Measurements from ENCODE around the gene TDRD12. TPM values are rescaled to one million over a fixed set of nuclear protein-coding genes. Genes with fewer than 3 reads are reported as not detected.

The TDRD12 gene
- total and polyA plus RNA-seq, 2 of the 13 experiments (the other 11 are each of a cell fraction or from before 2014, with no cell fraction given) = 0.03 to 0.40 TPM

GRCh38 chr19:32735936-32736335 lies 16.4 kb downstream of the TDRD12 start:
- H3K4me3 ChIP-seq (replicated peaks in 1 of 3; ENCODE audit: insufficient read depth in 1 of 3, low read depth in 2 of 3, low read length in 3 of 3) = no peak overlapping the region
- no TSS peak for BruUV-seq (replicated peaks)
- ChIA-PET CTCF (ENCODE audit: low intra/inter-chr PET ratio, low total read pairs) (no interaction called here), POLR2A (no interaction called here)
- WGBS (ENCODE audit: low lambda C conversion rate) = 33% methylated on average over 4 of the region's 4 CpGs
- in situ Hi-C loops (cut with HindIII; ENCODE audit: extremely low pct_ligation_motif_present, low pct_unique_long_range_greater_than_20kb) = no loop called here
- H3K9ac ChIP-seq (ENCODE audit: insufficient read depth, low read depth, low read length) = no peak overlapping the region
- no peaks in the 10 kb centered on the region for H4K20me1 ChIP-seq (ENCODE audit: insufficient read depth, low read length)
- H2AFZ ChIP-seq (ENCODE audit: low read length) = no peak overlapping the region
- H3K4me2 ChIP-seq (ENCODE audit: low read depth, low read length) = no peak overlapping the region
- DNase-seq (ENCODE audit: low spot score) (no peak), FAIRE-seq (no peak), ATAC-seq (no peak)
- H3K27ac ChIP-seq (ENCODE audit: extremely low read length, insufficient read depth, low read length) = no peak overlapping the region
- H3K79me2 ChIP-seq (ENCODE audit: insufficient read depth, low read length) = no peaks in the 10 kb centered on the region
- intact Hi-C loops (cut with micrococcal nuclease; ENCODE audit: unreplicated experiment) = no loop called here
- H3K9me3 ChIP-seq (ENCODE audit: low read length) = no peaks in the 10 kb centered on the region
- H3K36me3 ChIP-seq (replicated peaks in 1 of 2; ENCODE audit: control insufficient read depth in 1 of 2, insufficient read depth in 2 of 2, low read length in 2 of 2) = no peaks in the 10 kb centered on the region
- peaks cover 0 to 3% of the 10 kb centered on the region in 2 experiments; a peak in 1 of 5 replicates for H3K27me3 ChIP-seq (ENCODE audit: control insufficient read depth in 1 of 2, insufficient read depth in 2 of 2, low read length in 2 of 2)
- no peaks in the 10 kb centered on the region for H3K4me1 ChIP-seq (ENCODE audit: insufficient read depth, low read length)
- no peak for TF ChIP-seq ZNF616 (CRISPR knock-in tag; IDR thresholded peaks at IDR 0.05; ENCODE audit: low read depth)
- no peak for TF ChIP-seq ZKSCAN1 (IDR thresholded peaks at IDR 0.05; ENCODE audit: low read length)
- no peak for TF ChIP-seq SSRP1 (CRISPR knock-in tag; IDR thresholded peaks at IDR 0.05)
- no peak for TF ChIP-seq HOXA3 (CRISPR knock-in tag; IDR thresholded peaks at IDR 0.05)
- no peak for TF ChIP-seq ZBTB46 (CRISPR knock-in tag; IDR thresholded peaks at IDR 0.05; ENCODE audit: borderline replicate concordance)
- TF ChIP-seq PRMT3 (CRISPR knock-in tag; IDR thresholded peaks at IDR 0.05; ENCODE audit: borderline replicate concordance, low read depth) = no peak
- TF ChIP-seq ZGPAT (CRISPR knock-in tag; IDR thresholded peaks at IDR 0.05) = no peak
- no peak for TF ChIP-seq ZNF407 (CRISPR knock-in tag; IDR thresholded peaks at IDR 0.05; ENCODE audit: not compliant biosample characterization)
- TF ChIP-seq MEIS2 (CRISPR knock-in tag; IDR thresholded peaks at IDR 0.05) = no peak
- no peak for TF ChIP-seq EP300 (IDR thresholded peaks at IDR 0.05; ENCODE audit: low read depth in 2 of 2, low read length in 2 of 2)
- no peak for TF ChIP-seq EP300 (CRISPR knock-in tag; IDR thresholded peaks at IDR 0.05; ENCODE audit: borderline replicate concordance)
- TF ChIP-seq SMC3 (IDR thresholded peaks at IDR 0.05; ENCODE audit: low read length) = no peak
- no peak for TF ChIP-seq SOX6 (IDR thresholded peaks at IDR 0.05)
- no peak for TF ChIP-seq SOX6 (CRISPR knock-in tag; IDR thresholded peaks at IDR 0.05)

Data from HepG2 (cell line).